Measurements from ENCODE around the gene ANKMY1. TPM values are rescaled to one million over a fixed set of nuclear protein-coding genes. Genes with fewer than 3 reads are reported as not detected.
A peak's percentile ranks its signal among the peaks of the same experiment; 100 is the strongest.

ANKMY1 gene
- total and polyA plus RNA-seq, 2 of the 8 experiments (the other 6 are each of a cell fraction or from before 2014, with no cell fraction given): 4.5 to 4.8 TPM

GRCh38 chr2:240435457-240435947 lies 122.3 kb downstream of the ANKMY1 start, which contains the start of gene GPC1:
Gene GPC1 (plus strand): TSS chr2:240435663. CDS start chr2:240435919, 256 bp downstream.
- Histone ChIP-seq H3K27ac (ENCODE audit: low read depth, low read length) (no peak within 1 kb of the TSS), H2AK5ac (ENCODE audit: low read depth, low read length) (0 out of 2 replicates have a peak within 1 kb of the TSS, but pooled peaks have one; percentile 39), H3K4me3 (ENCODE audit: extremely low read depth in 1 of 4, insufficient read depth in 2 of 4, low read depth in 3 of 4, low read length in 4 of 4) (peak within 1 kb of the TSS; percentile 56 to 93 (median 66)), H3K18ac (ENCODE audit: extremely low read depth, low read length) (peak within 1 kb of the TSS; percentile 32; the same call in 1 of the 2 replicates), H3K14ac (ENCODE audit: insufficient read length) (no peak within 1 kb of the TSS), H4K91ac (replicated peaks; ENCODE audit: insufficient read length, low read length) (no peak within 1 kb of the TSS), H2BK15ac (ENCODE audit: low read length) (no peak within 1 kb of the TSS), H3K4me1 (replicated peaks in 1 of 4; ENCODE audit: control insufficient read depth in 3 of 4, insufficient read depth in 4 of 4, low read length in 3 of 4) (peaks cover 0 to 16% (median 1%) of the 10 kb centered on the region in 4 experiments; a peak in 6 of 7 replicates), H3K23ac (ENCODE audit: insufficient read length) (no peak within 1 kb of the TSS), H3K79me1 (ENCODE audit: low read depth, low read length) (no peaks in the 10 kb centered on the region; the same call in 1 of the 2 replicates), H3K27me3 (replicated peaks in 1 of 4; ENCODE audit: control insufficient read depth in 3 of 4, extremely low read depth in 1 of 4, insufficient read depth in 3 of 4, low read length in 3 of 4) (peaks cover 14 to 36% (median 23%) of the 10 kb centered on the region in 4 experiments), H4K8ac (ENCODE audit: extremely low read depth, insufficient read depth, low read length) (peak within 1 kb of the TSS; percentile 60), H2BK12ac (ENCODE audit: low read depth, low read length) (no peak within 1 kb of the TSS), H4K20me1 (replicated peaks in 1 of 2; ENCODE audit: control insufficient read depth in 1 of 2, insufficient read depth in 2 of 2, low read length in 2 of 2) (peaks cover 22 to 24% of the 10 kb centered on the region in 2 experiments), H2AFZ (ENCODE audit: low read length) (no peak within 1 kb of the TSS), H3K56ac (replicated peaks; ENCODE audit: insufficient read length, low read depth, low read length) (no peak within 1 kb of the TSS), H3K36me3 (ENCODE audit: control insufficient read depth in 2 of 4, insufficient read depth in 4 of 4, low read length in 3 of 4) (no peaks in the 10 kb centered on the region), H3K4me2 (ENCODE audit: insufficient read depth in 1 of 2, low read depth in 2 of 2, low read length in 2 of 2) (peak within 1 kb of the TSS; percentile 80 to 88), H4K5ac (ENCODE audit: insufficient read length, low read depth, low read length) (no peak within 1 kb of the TSS), H2BK120ac (replicated peaks; ENCODE audit: low read depth, low read length) (no peak within 1 kb of the TSS), H2BK20ac (ENCODE audit: low read length) (no peak within 1 kb of the TSS), H3K9ac (replicated peaks in 1 of 4; ENCODE audit: extremely low read depth in 1 of 4, low read depth in 3 of 4, low read length in 3 of 4) (peak within 1 kb of the TSS in 3 of 4 experiments; percentile 45 to 66 (median 62); a peak in 5 of 7 replicates), H3K79me2 (ENCODE audit: control insufficient read depth in 1 of 2, insufficient read depth in 2 of 2, low read length in 2 of 2) (peaks cover 0 to 9% of the 10 kb centered on the region in 2 experiments; a peak in 1 of 4 replicates), H3K23me2 (ENCODE audit: low read depth, low read length) (peaks cover 7% of the 10 kb centered on the region; the same call in 1 of the 2 replicates), H3K9me3 (ENCODE audit: insufficient read depth in 2 of 2, low read depth in 1 of 2, low read length in 1 of 2) (no peaks in the 10 kb centered on the region), H3K4ac (replicated peaks; ENCODE audit: insufficient read length, low read depth, low read length) (no peak within 1 kb of the TSS), H2BK5ac (ENCODE audit: low read depth, low read length) (no peak within 1 kb of the TSS)
- DNase-seq (ENCODE audit: low read depth in 1 of 2, low spot score in 2 of 2) (peak in 1 of 2 experiments; percentile 75), FAIRE-seq (no peak)
- WGBS, 2 experiments (ENCODE audit: extremely low coverage in 1 of 2, insufficient coverage in 1 of 2, insufficient read length in 1 of 2, insufficient replicate concordance in 2 of 2, low coverage in 1 of 2, low lambda C conversion rate in 2 of 2, missing lambda C conversion rate in 1 of 2): 1% methylated on average over 14 of the region's 77 CpGs; no CpG with 5 or more reads in 1 of the 2 experiments
- ChIA-PET POLR2A (ENCODE audit: partially characterized antibody) (interaction anchor here (1.3 to 2.1 kb wide), 2 partner anchors 20 to 144 kb away, joined by 3 to 12 read pairs; no protein-coding TSS in a partner anchor), CTCF (ENCODE audit: partially characterized antibody) (interaction anchor here (1.5 to 1.7 kb wide), 2 partner anchors 11 to 19 kb away, joined by 4 read pairs; no protein-coding TSS in a partner anchor)
- TF ChIP-seq RAD21 (IDR thresholded peaks at IDR 0.05 in 1 of 2, conservative IDR thresholded peaks at IDR 0.05 in 1 of 2; ENCODE audit: low read depth in 2 of 2, low read length in 2 of 2): no peak
- TF ChIP-seq SIN3A (conservative IDR thresholded peaks at IDR 0.05 in 1 of 2, IDR thresholded peaks at IDR 0.05 in 1 of 2; ENCODE audit: low read depth in 1 of 2, low read length in 2 of 2): no peak
- no peak for TF ChIP-seq JUN (IDR thresholded peaks at IDR 0.05; ENCODE audit: low read depth, low read length)
- TF ChIP-seq SIRT6 (IDR thresholded peaks at IDR 0.05; ENCODE audit: low read length): no peak
- no peak for TF ChIP-seq ATF2 (IDR thresholded peaks at IDR 0.05; ENCODE audit: low read length)
- no peak for TF ChIP-seq CBX5 (IDR thresholded peaks at IDR 0.05; ENCODE audit: low read depth, low read length)
- peak; percentile 22 for TF ChIP-seq KDM4A (IDR thresholded peaks at IDR 0.05; ENCODE audit: low read depth, low read length, severe bottlenecking)
